SU-DHL-6 (cell line): Measurements from ENCODE around the gene SYTL2.

ENCODE experiments used
- CTCF ChIP-seq: fragments of 200-600 bp; sonication (generic); IDR thresholded peaks from one replicate; pipeline ENCODE4 v1.5.1; 2017; ENCODE audit warnings: antibody characterized with exemption, mild to moderate bottlenecking, low read length, moderate library complexity; ENCODE audit not compliant: insufficient read depth, poor library complexity, severe bottlenecking
- EZH2phosphoT487 ChIP-seq: fragments of 200-600 bp; sonication (generic), shearing (Covaris generic); conservative IDR thresholded peaks from 2 replicates; pipeline ENCODE4 v1.6.1; 2018; ENCODE audit warnings: mild to moderate bottlenecking, antibody characterized with exemption, low read length, moderate library complexity, mixed read lengths

DNA sequence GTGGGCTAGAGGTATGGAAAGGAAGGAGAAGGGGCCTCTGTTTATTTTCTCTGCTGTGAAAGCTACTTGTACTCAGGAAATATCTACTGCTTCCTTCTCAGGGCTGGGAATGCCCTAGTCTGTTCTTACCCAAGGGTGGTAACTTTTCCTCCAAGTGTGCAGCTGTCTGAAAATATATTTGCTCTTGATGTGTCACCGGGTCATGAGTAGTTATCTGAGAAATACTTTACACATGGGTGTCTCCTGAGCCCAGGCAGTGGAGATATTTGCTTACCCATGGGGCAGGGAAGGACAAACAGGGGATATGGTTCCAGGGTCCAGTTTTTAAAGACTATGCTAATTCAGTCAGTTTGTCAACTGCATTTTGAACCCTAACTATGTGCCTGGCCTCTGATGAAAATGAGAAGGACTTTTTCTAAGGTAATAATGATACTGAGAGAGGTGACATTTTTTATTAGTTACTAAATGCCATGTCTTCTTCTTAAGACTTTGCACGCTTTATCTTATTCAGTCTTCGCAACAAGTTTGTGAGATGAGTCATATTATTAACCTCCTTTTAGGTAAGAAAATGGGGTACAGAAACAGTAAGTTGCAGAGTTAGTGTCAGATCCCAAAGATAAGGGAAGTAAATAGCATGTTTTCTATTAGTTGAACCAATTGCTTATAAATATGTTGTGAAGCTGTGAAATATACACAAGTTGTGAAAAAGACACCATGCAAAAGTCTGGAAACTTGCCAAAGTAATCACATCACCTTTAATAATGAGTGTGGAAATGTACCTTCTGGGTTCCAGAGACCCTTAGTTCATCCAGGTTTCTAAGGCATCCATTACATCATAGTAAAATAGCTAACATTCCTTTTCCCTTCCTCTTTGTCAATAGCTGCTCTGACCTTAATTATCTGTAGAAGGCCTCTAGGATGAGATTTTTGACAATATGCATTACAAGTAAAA lies 22.9 kb downstream of the SYTL2 start:
- no peak for TF ChIP-seq CTCF
- no peak for TF ChIP-seq EZH2phosphoT487
